GM20000 (cell line): Measurements from ENCODE around the gene KIF26B.

Experiments
- DNase-seq: peaks from one replicate; pipeline ENCODE4 v3.0.0; 2012; ENCODE audit warnings: low spot score
- CTCF ChIP-seq: IDR thresholded peaks from 2 replicates; pipeline ENCODE4 v1.5.1; 2012; ENCODE audit warnings: mild to moderate bottlenecking, control low read depth; ENCODE audit errors: extremely low read depth, missing control alignments

Gene KIF26B

GRCh38 chr1:245686446-245687030, 531.8 kb downstream of the KIF26B start:
- no peak for TF ChIP-seq CTCF
- DNase-seq, result no peak

- DNase-seq, result peak; percentile 54
- no peak for TF ChIP-seq CTCF
Observed at GRCh38 chr1:245687152-245687635, 532.4 kb downstream of the KIF26B start.

GRCh38 chr1:245687636-245688535, 533.1 kb downstream of the KIF26B start:
- TF ChIP-seq CTCF, result no peak
- no peak for DNase-seq

- DNase-seq, result no peak
- no peak for TF ChIP-seq CTCF
Observed at GRCh38 chr1:245688536-245689453, 534.0 kb downstream of the KIF26B start.

GRCh38 chr1:245690156-245690690, 535.4 kb downstream of the KIF26B start:
- TF ChIP-seq CTCF, result no peak
- no peak for DNase-seq

GRCh38 chr1:245690946-245691541, 536.3 kb downstream of the KIF26B start:
- no peak for TF ChIP-seq CTCF
- DNase-seq, result no peak
